Thymus (tissue), 11 donors: ENCODE data around the gene AMOTL1. TPM values are rescaled to one million over a fixed set of nuclear protein-coding genes. Genes with fewer than 3 reads are reported as not detected.

Experiments used
- DNase-seq, 9 donors: peaks; one replicate each; pipeline ENCODE4 v3.0.0-alpha.2; 2013; ENCODE audit warnings: low spot score in 9 of 9, low read depth in 6 of 9, missing footprints in 1 of 9
- H3K27ac ChIP-seq, 2 donors: one replicate each; pipeline ENCODE4 v1.5.1; 2013; ENCODE audit warnings: control low read depth in 1 of 2, low read depth in 1 of 2, low read length in 1 of 2, mild to moderate bottlenecking in 1 of 2, moderate library complexity in 1 of 2
- H3K27me3 ChIP-seq, 2 donors: one replicate each; pipeline ENCODE4 v1.5.1; 2013; ENCODE audit warnings: low read length in 1 of 2; ENCODE audit not compliant: control insufficient read depth in 2 of 2, insufficient read depth in 1 of 2
- H3K36me3 ChIP-seq, 2 donors: one replicate each; pipeline ENCODE4 v1.5.1; 2013; ENCODE audit warnings: low read length in 1 of 2, mild to moderate bottlenecking in 1 of 2, moderate library complexity in 1 of 2; ENCODE audit not compliant: control insufficient read depth in 2 of 2, insufficient read depth in 2 of 2
- H3K4me1 ChIP-seq, 2 donors: one replicate each; pipeline ENCODE4 v1.5.1; 2013; ENCODE audit warnings: low read length in 2 of 2; ENCODE audit not compliant: control insufficient read depth in 2 of 2, insufficient read depth in 2 of 2
- H3K4me3 ChIP-seq, 2 donors: one replicate each; pipeline ENCODE4 v1.5.1; 2013; ENCODE audit warnings: low read length in 2 of 2, control low read depth in 1 of 2, mild to moderate bottlenecking in 1 of 2
- H3K9me3 ChIP-seq, 2 donors: one replicate each; pipeline ENCODE4 v1.5.1; 2013; ENCODE audit warnings: low read length in 1 of 2, mild to moderate bottlenecking in 1 of 2; ENCODE audit not compliant: control insufficient read depth in 2 of 2, insufficient read depth in 1 of 2
- WGBS: extraction: QIAGEN DNeasy Blood & Tissue Kit; methylation state at CpG from one replicate; pipeline ENCODE4 v1.1.7; 2013; 5-methylcytosine and 5-hydroxymethylcytosine counted together
- polyA plus RNA-seq: library from polyadenylated mRNA; stranded (reverse); fragments of 200-250 nt; gene quantifications from one replicate; pipeline ENCODE4 v1.2.3, GENCODE V29; 2013
- total RNA-seq: library from RNA; stranded (reverse); fragments of 120-200 nt; gene quantifications from one replicate; pipeline ENCODE4 v1.2.4, GENCODE V29; 2013
- donor health status: healthy.

The AMOTL1 gene
- total and polyA plus RNA-seq, 2 donors = 10.5 to 31.8 TPM

GRCh38 chr11:94792451-94792850, 24.3 kb downstream of the AMOTL1 start:
- no peak overlapping the region for H3K4me3 ChIP-seq
- WGBS = 98% methylated on average over 3 of the region's 3 CpGs
- H3K9me3 ChIP-seq = no peaks in the 10 kb centered on the region
- H3K4me1 ChIP-seq = peaks cover 27 to 64% of the 10 kb centered on the region in 2 donors
- H3K36me3 ChIP-seq = peaks cover 3% of the 10 kb centered on the region in 2 donors
- no peaks in the 10 kb centered on the region for H3K27me3 ChIP-seq
- no peak for DNase-seq
- H3K27ac ChIP-seq = peak overlapping the region in 1 of 2 donors; percentile 10

GRCh38 chr11:94793002-94793401, 24.8 kb downstream of the AMOTL1 start:
- Histone ChIP-seq H3K4me1 (peaks cover 27 to 60% of the 10 kb centered on the region in 2 donors), H3K4me3 (no peak overlapping the region), H3K27ac (peak overlapping the region in 1 of 2 donors; percentile 5), H3K27me3 (no peaks in the 10 kb centered on the region), H3K9me3 (no peaks in the 10 kb centered on the region), H3K36me3 (peaks cover 3 to 8% of the 10 kb centered on the region in 2 donors)
- no peak for DNase-seq
- whole genome bisulfite sequencing = 78% methylated on average over 2 of the region's 2 CpGs

- peaks cover 24 to 54% of the 10 kb centered on the region in 2 donors for H3K4me1 ChIP-seq
- H3K36me3 ChIP-seq = peaks cover 3 to 11% of the 10 kb centered on the region in 2 donors
- H3K27me3 ChIP-seq = no peaks in the 10 kb centered on the region
- H3K4me3 ChIP-seq = no peak overlapping the region
- DNase-seq = no peak
- H3K9me3 ChIP-seq = no peaks in the 10 kb centered on the region
- 92% methylated on average over 2 of the region's 2 CpGs for WGBS
- H3K27ac ChIP-seq = no peak overlapping the region
Observed at GRCh38 chr11:94793822-94794221, 25.7 kb downstream of the AMOTL1 start.

- peaks cover 21 to 47% of the 10 kb centered on the region in 2 donors for H3K4me1 ChIP-seq
- H3K9me3 ChIP-seq = no peaks in the 10 kb centered on the region
- no peak for DNase-seq
- no peak overlapping the region for H3K27ac ChIP-seq
- no peaks in the 10 kb centered on the region for H3K27me3 ChIP-seq
- 95% methylated on average over 8 of the region's 8 CpGs for WGBS
- H3K36me3 ChIP-seq = peaks cover 6 to 18% of the 10 kb centered on the region in 2 donors
- H3K4me3 ChIP-seq = no peak overlapping the region
Observed at GRCh38 chr11:94794287-94795168, 26.4 kb downstream of the AMOTL1 start.

GRCh38 chr11:94795476-94796189, 27.5 kb downstream of the AMOTL1 start:
- no peak for DNase-seq
- Histone ChIP-seq H3K4me3 (no peak overlapping the region), H3K36me3 (peaks cover 13 to 29% of the 10 kb centered on the region in 2 donors), H3K9me3 (no peaks in the 10 kb centered on the region), H3K27ac (no peak overlapping the region), H3K4me1 (peaks cover 10 to 36% of the 10 kb centered on the region in 2 donors), H3K27me3 (no peaks in the 10 kb centered on the region)
- WGBS = 96% methylated on average over 3 of the region's 3 CpGs

- H3K4me1 ChIP-seq = peaks cover 6 to 31% of the 10 kb centered on the region in 2 donors
- no peak overlapping the region for H3K27ac ChIP-seq
- H3K27me3 ChIP-seq = no peaks in the 10 kb centered on the region
- WGBS = 98% methylated on average over 2 of the region's 2 CpGs
- DNase-seq = no peak
- H3K4me3 ChIP-seq = no peak overlapping the region
- H3K36me3 ChIP-seq = peaks cover 13 to 34% of the 10 kb centered on the region in 2 donors
- H3K9me3 ChIP-seq = no peaks in the 10 kb centered on the region
Observed at GRCh38 chr11:94796190-94796580, 28.0 kb downstream of the AMOTL1 start.

- no peaks in the 10 kb centered on the region for H3K27me3 ChIP-seq
- H3K36me3 ChIP-seq = peaks cover 13 to 40% of the 10 kb centered on the region in 2 donors
- no peaks in the 10 kb centered on the region for H3K9me3 ChIP-seq
- peaks cover 3 to 24% of the 10 kb centered on the region in 2 donors for H3K4me1 ChIP-seq
- H3K4me3 ChIP-seq = no peak overlapping the region
- H3K27ac ChIP-seq = no peak overlapping the region
- DNase-seq = no peak
- WGBS = 96% methylated on average over 4 of the region's 4 CpGs
Observed at GRCh38 chr11:94796863-94797262, 28.7 kb downstream of the AMOTL1 start.

- Histone ChIP-seq H3K4me1 (peaks cover 0 to 8% of the 10 kb centered on the region in 2 donors), H3K9me3 (no peaks in the 10 kb centered on the region), H3K4me3 (no peak overlapping the region), H3K27ac (no peak overlapping the region), H3K27me3 (no peaks in the 10 kb centered on the region), H3K36me3 (peaks cover 19 to 40% of the 10 kb centered on the region in 2 donors)
- DNase-seq = no peak
- WGBS = 97% methylated on average over 17 of the region's 17 CpGs
Observed at GRCh38 chr11:94799726-94800125, 31.6 kb downstream of the AMOTL1 start.

- 93% methylated on average over 1 of the region's 1 CpG for WGBS
- Histone ChIP-seq H3K27me3 (no peaks in the 10 kb centered on the region), H3K4me1 (peaks cover 0 to 12% of the 10 kb centered on the region in 2 donors), H3K9me3 (no peaks in the 10 kb centered on the region), H3K4me3 (no peak overlapping the region), H3K27ac (no peak overlapping the region), H3K36me3 (peaks cover 19 to 40% of the 10 kb centered on the region in 2 donors)
- DNase-seq = no peak
Observed at GRCh38 chr11:94800414-94800813, 32.3 kb downstream of the AMOTL1 start.
